H54 (cell line): ENCODE results near the gene TFRC.
A peak's percentile ranks its signal among the peaks of the same experiment; 100 is the strongest.
"Not testable (repeated sequence)": the region's sequence is repeated elsewhere in the genome, so short reads cannot be mapped to it uniquely, and the experiment has no call there.

Source experiments
- DNase-seq: peaks from one replicate; pipeline ENCODE4 v3.0.0; 2011; ENCODE audit warnings: low spot score, mixed read lengths; ENCODE audit not compliant: insufficient read length
- FAIRE-seq: peaks from 3 replicates; lab custom pipeline; 2011; peaks lifted over from hg19 to GRCh38; lab: Jason Lieb, UNC
- POLR2A ChIP-seq: IDR thresholded peaks from 2 replicates; pipeline ENCODE4 v1.6.1; 2011; ENCODE audit warnings: low read depth, mild to moderate bottlenecking, low read length

TFRC gene

GRCh38 chr3:196097373-196098154 is 15.7 kb upstream of the TFRC start:
- DNase-seq (no peak), FAIRE-seq (no peak)
- TF ChIP-seq POLR2A: no peak

GRCh38 chr3:196096382-196096953 is 14.6 kb upstream of the TFRC start:
- no peak for TF ChIP-seq POLR2A
- no peak for FAIRE-seq
- no peak for DNase-seq

- no peak for DNase-seq
- no peak for TF ChIP-seq POLR2A
- FAIRE-seq: no peak
Observed at GRCh38 chr3:196093317-196094111, 11.6 kb upstream of the TFRC start.

- FAIRE-seq: no peak
- no peak for DNase-seq
Observed at GRCh38 chr3:196087906-196088305, 6.0 kb upstream of the TFRC start.

GRCh38 chr3:196082619-196082971 is 705 bp upstream of the TFRC start:
- DNase-seq: no peak
- no peak for TF ChIP-seq POLR2A
- no peak for FAIRE-seq

More at GRCh38 chr3:196087906-196088305, 6.0 kb upstream of the TFRC start:
- no peak for TF ChIP-seq POLR2A

- peak; percentile 72 for DNase-seq
- FAIRE-seq: no peak
- peak; percentile 29; the same call in 1 of the 2 replicates for TF ChIP-seq POLR2A
Observed at GRCh38 chr3:196081002-196081833, 672 bp downstream of the TFRC start.

- not testable (repeated sequence) for FAIRE-seq, DNase-seq
Observed at GRCh38 chr3:196080101-196080846, 1.6 kb downstream of the TFRC start.

- FAIRE-seq: no peak
- TF ChIP-seq POLR2A: no peak
- no peak for DNase-seq
Observed at GRCh38 chr3:196079682-196080081, 2.2 kb downstream of the TFRC start.

- FAIRE-seq: peak; percentile 45
- DNase-seq: no peak
- TF ChIP-seq POLR2A: no peak
Observed at GRCh38 chr3:196075013-196075412, 6.9 kb downstream of the TFRC start.

- DNase-seq: peak; percentile 53
- peak; percentile 95 for FAIRE-seq
- TF ChIP-seq POLR2A: no peak
Observed at GRCh38 chr3:196073255-196073753, 8.6 kb downstream of the TFRC start.

- FAIRE-seq (peak; percentile 61), DNase-seq (no peak)
- TF ChIP-seq POLR2A: no peak
Observed at GRCh38 chr3:196072313-196072712, 9.6 kb downstream of the TFRC start.

- not testable (repeated sequence) for FAIRE-seq, DNase-seq
Observed at GRCh38 chr3:196068812-196069211, 13.1 kb downstream of the TFRC start.

GRCh38 chr3:196067439-196067838 is 14.5 kb downstream of the TFRC start:
- peak; percentile 65 for FAIRE-seq

More at GRCh38 chr3:196067439-196067838, 14.5 kb downstream of the TFRC start:
- no peak for DNase-seq
- TF ChIP-seq POLR2A: no peak
